BE2C (cell line): ENCODE measurements around the gene LANCL3.

Experiments used
- DNase-seq: peaks from one replicate; pipeline ENCODE4 v3.0.0-alpha.2; 2020
- H3K27me3 ChIP-seq: fragments of 250-450 bp; sonication (Bioruptor Pico); 2 replicates; pipeline ENCODE4 v1.5.1; 2020; ENCODE audit warnings: mild to moderate bottlenecking
- H3K36me3 ChIP-seq: fragments of 250-450 bp; sonication (Bioruptor Pico); 2 replicates; pipeline ENCODE4 v1.5.1; 2020; ENCODE audit warnings: mild to moderate bottlenecking
- H3K4me1 ChIP-seq: fragments of 250-450 bp; sonication (Bioruptor Pico); 2 replicates; pipeline ENCODE4 v1.5.1; 2020
- H3K4me3 ChIP-seq: 2 replicates; pipeline ENCODE4 v1.5.1; 2011; ENCODE audit warnings: low read depth, low read length
- H3K9me3 ChIP-seq: fragments of 250-450 bp; sonication (Bioruptor Pico); 2 replicates; pipeline ENCODE4 v1.5.1; 2020
- TF ChIP-seq, protein P1 (sequence below): IDR thresholded peaks from 2 replicates; pipeline ENCODE4 v1.5.1; 2012; ENCODE audit warnings: mild to moderate bottlenecking, low read depth, low read length

The LANCL3 gene

DNA sequence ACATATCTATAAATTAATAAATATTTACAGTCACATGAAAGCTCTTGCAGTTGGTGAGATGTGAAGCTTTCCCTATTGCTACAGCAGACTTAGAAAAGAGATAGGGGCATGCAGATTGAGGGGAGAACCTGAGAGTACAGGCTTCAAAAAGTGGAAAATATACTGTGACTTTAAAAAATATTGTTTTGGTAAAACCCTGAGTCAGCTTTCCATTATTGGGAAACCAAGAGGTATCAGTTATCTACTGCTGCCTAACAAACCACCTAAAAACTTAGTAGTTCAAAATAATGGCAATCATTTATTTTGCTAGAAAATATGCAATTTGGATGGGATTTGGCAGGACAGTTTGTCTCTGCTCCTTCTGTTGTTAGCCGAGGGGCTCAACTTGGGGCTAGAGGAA, 38.3 kb downstream of the LANCL3 start:
- no peaks in the 10 kb centered on the region for H3K27me3 ChIP-seq
- no peak for DNase-seq
- H3K36me3 ChIP-seq: no peaks in the 10 kb centered on the region
- H3K4me1 ChIP-seq: no peaks in the 10 kb centered on the region
- TF ChIP-seq, protein P1, sequence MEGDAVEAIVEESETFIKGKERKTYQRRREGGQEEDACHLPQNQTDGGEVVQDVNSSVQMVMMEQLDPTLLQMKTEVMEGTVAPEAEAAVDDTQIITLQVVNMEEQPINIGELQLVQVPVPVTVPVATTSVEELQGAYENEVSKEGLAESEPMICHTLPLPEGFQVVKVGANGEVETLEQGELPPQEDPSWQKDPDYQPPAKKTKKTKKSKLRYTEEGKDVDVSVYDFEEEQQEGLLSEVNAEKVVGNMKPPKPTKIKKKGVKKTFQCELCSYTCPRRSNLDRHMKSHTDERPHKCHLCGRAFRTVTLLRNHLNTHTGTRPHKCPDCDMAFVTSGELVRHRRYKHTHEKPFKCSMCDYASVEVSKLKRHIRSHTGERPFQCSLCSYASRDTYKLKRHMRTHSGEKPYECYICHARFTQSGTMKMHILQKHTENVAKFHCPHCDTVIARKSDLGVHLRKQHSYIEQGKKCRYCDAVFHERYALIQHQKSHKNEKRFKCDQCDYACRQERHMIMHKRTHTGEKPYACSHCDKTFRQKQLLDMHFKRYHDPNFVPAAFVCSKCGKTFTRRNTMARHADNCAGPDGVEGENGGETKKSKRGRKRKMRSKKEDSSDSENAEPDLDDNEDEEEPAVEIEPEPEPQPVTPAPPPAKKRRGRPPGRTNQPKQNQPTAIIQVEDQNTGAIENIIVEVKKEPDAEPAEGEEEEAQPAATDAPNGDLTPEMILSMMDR: no peak
- H3K4me3 ChIP-seq: no peak overlapping the region
- no peaks in the 10 kb centered on the region for H3K9me3 ChIP-seq

DNA sequence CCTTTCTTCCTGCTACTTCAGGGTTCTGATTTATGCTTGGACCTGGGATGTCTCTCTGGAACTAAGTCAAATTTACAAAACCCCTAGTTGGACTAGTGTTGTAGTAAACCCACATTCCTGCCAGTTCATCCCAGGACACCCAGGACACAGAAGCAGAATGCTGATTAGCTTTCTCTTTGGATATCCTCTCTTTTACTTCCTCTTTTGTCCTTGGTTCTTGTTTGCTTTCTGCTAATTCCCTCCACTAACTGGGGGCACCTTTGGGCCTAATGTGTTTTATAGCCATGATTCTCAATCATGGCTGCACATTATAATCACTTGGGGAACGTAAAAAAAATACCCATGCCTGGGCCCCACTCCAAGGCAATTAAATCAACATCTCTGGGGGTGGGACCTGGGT, 42.5 kb downstream of the LANCL3 start:
- Histone ChIP-seq H3K36me3 (no peaks in the 10 kb centered on the region), H3K4me1 (no peaks in the 10 kb centered on the region), H3K4me3 (no peak overlapping the region), H3K9me3 (no peaks in the 10 kb centered on the region), H3K27me3 (no peaks in the 10 kb centered on the region)
- TF ChIP-seq, protein P1: no peak
- no peak for DNase-seq

DNA sequence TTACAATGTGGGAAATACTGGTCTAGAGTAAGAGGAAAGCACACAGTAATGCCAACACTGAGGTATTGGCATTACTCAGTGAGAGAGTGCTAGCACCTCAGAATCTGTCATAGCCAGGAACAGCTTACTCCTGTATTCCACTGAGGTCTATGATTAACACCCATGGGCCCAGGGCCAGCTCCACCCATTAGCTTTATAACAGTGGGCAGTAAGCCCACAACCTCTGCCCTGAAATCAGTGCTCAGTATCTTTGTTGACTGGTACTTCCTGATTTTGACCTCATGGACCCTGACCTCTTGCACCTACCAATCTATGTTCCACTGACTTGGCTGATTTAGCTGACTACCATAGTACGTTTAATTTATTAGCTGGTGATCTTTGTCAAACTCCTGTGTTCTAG, 56.1 kb downstream of the LANCL3 start:
- Histone ChIP-seq H3K4me3 (no peak overlapping the region), H3K36me3 (no peaks in the 10 kb centered on the region), H3K4me1 (no peaks in the 10 kb centered on the region), H3K27me3 (no peaks in the 10 kb centered on the region), H3K9me3 (no peaks in the 10 kb centered on the region)
- TF ChIP-seq, protein P1: no peak
- DNase-seq: no peak

DNA sequence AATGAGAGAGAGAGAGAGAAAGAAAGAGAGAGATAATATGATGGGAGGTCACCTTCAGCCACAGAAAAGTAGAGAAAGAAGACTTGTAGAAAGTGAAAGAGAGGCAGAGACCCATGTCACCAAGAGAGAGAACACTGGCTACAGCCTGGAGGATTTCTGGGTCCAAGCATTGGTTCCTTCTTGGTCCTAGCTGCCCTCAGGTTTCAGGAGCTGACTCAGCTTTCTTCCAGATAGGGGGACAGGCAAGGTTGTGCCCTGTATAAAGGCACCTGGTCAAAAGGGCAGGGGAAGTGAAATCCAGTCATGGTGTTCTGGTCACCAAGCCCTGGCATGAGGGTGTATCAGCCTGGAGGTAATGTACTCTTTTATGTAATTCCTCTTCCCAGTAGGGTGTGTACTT, 66.6 kb downstream of the LANCL3 start:
- no peak for DNase-seq
- no peak overlapping the region for H3K4me3 ChIP-seq
- no peaks in the 10 kb centered on the region for H3K9me3 ChIP-seq
- H3K4me1 ChIP-seq: no peaks in the 10 kb centered on the region
- no peaks in the 10 kb centered on the region for H3K27me3 ChIP-seq
- TF ChIP-seq, protein P1: no peak
- H3K36me3 ChIP-seq: no peaks in the 10 kb centered on the region

DNA sequence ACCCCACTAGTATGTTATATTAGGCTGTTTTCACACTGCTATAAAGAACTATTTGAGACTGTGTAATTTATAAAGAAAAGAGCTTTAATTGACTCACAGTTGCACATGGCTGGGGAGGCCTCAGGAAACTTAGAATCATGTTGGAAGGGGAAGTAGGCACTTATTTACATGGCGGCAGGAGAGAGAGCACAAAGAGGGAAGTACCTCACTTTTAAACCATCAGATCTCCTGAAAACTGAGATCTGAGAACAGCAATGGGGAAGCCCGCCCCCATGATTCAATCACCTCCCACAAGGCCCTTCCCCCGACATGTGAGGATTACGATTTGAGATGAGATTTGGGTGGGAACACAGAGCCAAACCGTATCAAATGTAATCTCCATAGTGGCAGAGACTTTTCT, 68.7 kb downstream of the LANCL3 start:
- Histone ChIP-seq H3K9me3 (no peaks in the 10 kb centered on the region), H3K27me3 (no peaks in the 10 kb centered on the region), H3K4me3 (no peak overlapping the region), H3K36me3 (no peaks in the 10 kb centered on the region), H3K4me1 (no peaks in the 10 kb centered on the region)
- no peak for DNase-seq
- TF ChIP-seq, protein P1: no peak

DNA sequence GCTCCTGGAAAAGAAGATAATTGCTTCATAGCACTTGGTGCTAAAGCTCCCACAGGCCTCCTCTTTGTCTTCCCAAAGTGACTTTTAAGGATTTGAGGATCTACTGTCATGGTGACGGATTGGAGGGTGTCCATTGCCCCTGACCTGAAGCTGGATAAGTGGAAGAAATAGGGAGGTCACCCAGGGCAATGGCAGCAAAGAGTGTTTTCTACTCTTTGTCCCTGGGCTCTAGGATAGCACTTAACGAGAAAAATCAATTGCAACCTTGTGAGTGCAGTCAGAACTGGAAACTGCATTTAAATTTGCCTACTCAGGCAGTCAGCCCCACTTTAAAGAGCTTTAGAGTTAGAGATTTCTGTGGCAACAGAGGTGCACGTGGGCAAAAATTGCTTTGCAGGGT, 70.4 kb downstream of the LANCL3 start:
- Histone ChIP-seq H3K36me3 (no peaks in the 10 kb centered on the region), H3K4me1 (no peaks in the 10 kb centered on the region), H3K27me3 (no peaks in the 10 kb centered on the region), H3K9me3 (no peaks in the 10 kb centered on the region), H3K4me3 (no peak overlapping the region)
- TF ChIP-seq, protein P1: no peak
- no peak for DNase-seq
